Transverse colon (tissue), 4 donors: Measurements from ENCODE around the gene NMU. TPM values are rescaled to one million over a fixed set of nuclear protein-coding genes. Genes with fewer than 3 reads are reported as not detected.

Source experiments
- DNase-seq: peaks from one replicate; pipeline ENCODE4 v3.0.0-alpha.2; 2019
- H3K27ac ChIP-seq, 4 donors: fragments of 200-600 bp; sonication (generic); 2 replicates each; pipeline ENCODE4 v1.5.1; 2016 to 2018; ENCODE audit warnings: inconsistent platforms in 4 of 4
- H3K27me3 ChIP-seq: fragments of 200-600 bp; sonication (generic); 2 replicates; pipeline ENCODE4 v1.5.1; 2017; ENCODE audit warnings: inconsistent platforms
- H3K36me3 ChIP-seq, 4 donors: fragments of 200-600 bp; sonication (generic); 2 replicates each; pipeline ENCODE4 v1.5.1; 2017 to 2019; ENCODE audit warnings: inconsistent platforms in 4 of 4
- H3K4me1 ChIP-seq, 4 donors: fragments of 200-600 bp; sonication (generic); 2 replicates each; pipeline ENCODE4 v1.5.1; 2017 to 2020; ENCODE audit warnings: inconsistent platforms in 4 of 4
- H3K4me3 ChIP-seq, 4 donors: fragments of 200-600 bp; sonication (generic); 1 replicate in 1 of 4; 2 replicates in 3 of 4; pipeline versions ENCODE4 v1.5.1 to v1.6.1; 2017 to 2019; ENCODE audit warnings: inconsistent platforms in 4 of 4
- H3K9me3 ChIP-seq, 2 donors: fragments of 200-600 bp; sonication (generic); 2 replicates each; pipeline ENCODE4 v1.5.1; 2017 to 2019; ENCODE audit warnings: inconsistent platforms in 2 of 2
- EP300 ChIP-seq: sonication (generic); formaldehyde crosslinking; IDR thresholded peaks from one replicate; pipeline ENCODE4 v1.6.1; 2017; ENCODE audit warnings: antibody characterized with exemption, low read depth
- POLR2A ChIP-seq: fragments of 450-650 bp; IDR thresholded peaks from one replicate; pipeline ENCODE4 v1.6.1; 2016; ENCODE audit warnings: antibody characterized with exemption, mild to moderate bottlenecking, moderate library complexity
- POLR2AphosphoS5 ChIP-seq, 3 donors: sonication (generic); formaldehyde crosslinking; IDR thresholded peaks; one replicate each; pipeline ENCODE4 v1.6.1; 2016; ENCODE audit warnings: antibody characterized with exemption in 3 of 3
- WGBS, 2 donors: methylation state at CpG; one replicate each; pipeline ENCODE4 v1.1.5; 2018; ENCODE audit warnings: low coverage in 1 of 2; 5-methylcytosine and 5-hydroxymethylcytosine counted together
- in situ Hi-C, 4 donors: fragments of 200-750 bp; cut with MboI; loops; one replicate each; pipeline versions ENCODE4 v1.15.0 to v1.15.1; 2017; ENCODE audit warnings: low sequenced_read_pairs in 3 of 4, low pct_ligation_motif_present in 1 of 4, low pct_unique_long_range_greater_than_20kb in 1 of 4
- intact Hi-C: fragments of 100-400 bp; cut with DNase I; formaldehyde crosslinking; loops from one replicate; pipeline ENCODE4 v1.15.1; 2023; ENCODE audit warnings: low total_unique reads
- total RNA-seq, 4 donors: library from RNA; depleted of rRNA; stranded (reverse); fragments of >200 nt; gene quantifications; one replicate each; pipeline ENCODE4 v1.1.0, GENCODE V29; 2016
- TF ChIP-seq, protein P1 (sequence below), 5 experiments: fragments of 200-600 bp in 3 of 5; fragments of 450-650 bp in 2 of 5; sonication (generic) in 3 of 5; IDR thresholded peaks; 1 replicate in 2 of 5; 2 replicates in 3 of 5; pipeline ENCODE4 v1.5.1; 2016 to 2017; ENCODE audit warnings: antibody characterized with exemption in 5 of 5, inconsistent platforms in 3 of 5, mild to moderate bottlenecking in 2 of 5, moderate library complexity in 1 of 5

Gene NMU
- total RNA-seq, 4 donors from 2014 or later: 0.96 TPM; not detected in 3

GRCh38 chr4:55661398-55662056 is 25.4 kb upstream of the NMU start:
- no peaks in the 10 kb centered on the region for H3K27me3 ChIP-seq
- no peaks in the 10 kb centered on the region for H3K9me3 ChIP-seq
- H3K36me3 ChIP-seq: no peaks in the 10 kb centered on the region
- 56 to 64% methylated on average over 4 to 5 of the region's 5 CpGs for WGBS, 2 donors
- in situ Hi-C loops (no loop called here), intact Hi-C loops (no loop called here)
- no peak overlapping the region for H3K4me3 ChIP-seq
- DNase-seq: no peak
- H3K4me1 ChIP-seq: no peaks in the 10 kb centered on the region
- H3K27ac ChIP-seq: no peak overlapping the region
- TF ChIP-seq, protein P1, sequence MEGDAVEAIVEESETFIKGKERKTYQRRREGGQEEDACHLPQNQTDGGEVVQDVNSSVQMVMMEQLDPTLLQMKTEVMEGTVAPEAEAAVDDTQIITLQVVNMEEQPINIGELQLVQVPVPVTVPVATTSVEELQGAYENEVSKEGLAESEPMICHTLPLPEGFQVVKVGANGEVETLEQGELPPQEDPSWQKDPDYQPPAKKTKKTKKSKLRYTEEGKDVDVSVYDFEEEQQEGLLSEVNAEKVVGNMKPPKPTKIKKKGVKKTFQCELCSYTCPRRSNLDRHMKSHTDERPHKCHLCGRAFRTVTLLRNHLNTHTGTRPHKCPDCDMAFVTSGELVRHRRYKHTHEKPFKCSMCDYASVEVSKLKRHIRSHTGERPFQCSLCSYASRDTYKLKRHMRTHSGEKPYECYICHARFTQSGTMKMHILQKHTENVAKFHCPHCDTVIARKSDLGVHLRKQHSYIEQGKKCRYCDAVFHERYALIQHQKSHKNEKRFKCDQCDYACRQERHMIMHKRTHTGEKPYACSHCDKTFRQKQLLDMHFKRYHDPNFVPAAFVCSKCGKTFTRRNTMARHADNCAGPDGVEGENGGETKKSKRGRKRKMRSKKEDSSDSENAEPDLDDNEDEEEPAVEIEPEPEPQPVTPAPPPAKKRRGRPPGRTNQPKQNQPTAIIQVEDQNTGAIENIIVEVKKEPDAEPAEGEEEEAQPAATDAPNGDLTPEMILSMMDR (IDR thresholded peaks at IDR 0.05): no peak
- TF ChIP-seq EP300: no peak
- no peak for TF ChIP-seq POLR2A
- TF ChIP-seq POLR2AphosphoS5 (IDR thresholded peaks at IDR 0.05): no peak

- Histone ChIP-seq H3K4me1 (no peaks in the 10 kb centered on the region), H3K9me3 (no peaks in the 10 kb centered on the region), H3K27ac (no peak overlapping the region), H3K27me3 (no peaks in the 10 kb centered on the region), H3K4me3 (no peak overlapping the region), H3K36me3 (no peaks in the 10 kb centered on the region)
- TF ChIP-seq, protein P1 (IDR thresholded peaks at IDR 0.05): no peak
- TF ChIP-seq POLR2A (no peak), POLR2AphosphoS5 (IDR thresholded peaks at IDR 0.05) (no peak), EP300 (no peak)
- WGBS, 2 donors: 92 to 96% methylated on average over 5 of the region's 5 CpGs
- intact Hi-C loops: no loop called here
- no peak for DNase-seq
- in situ Hi-C loops: no loop called here
These were observed 22.6 kb upstream of the NMU start for GRCh38 chr4:55658657-55659056.

- H3K4me3 ChIP-seq: no peak overlapping the region
- no peaks in the 10 kb centered on the region for H3K27me3 ChIP-seq
- intact Hi-C loops: no loop called here
- no peaks in the 10 kb centered on the region for H3K4me1 ChIP-seq
- in situ Hi-C loops: no loop called here
- DNase-seq: no peak
- no peaks in the 10 kb centered on the region for H3K36me3 ChIP-seq
- H3K27ac ChIP-seq: no peak overlapping the region
- no peak for TF ChIP-seq EP300
- no peak for TF ChIP-seq POLR2A
- TF ChIP-seq POLR2AphosphoS5 (IDR thresholded peaks at IDR 0.05): no peak
- TF ChIP-seq, protein P1 (IDR thresholded peaks at IDR 0.05): no peak
- no peaks in the 10 kb centered on the region for H3K9me3 ChIP-seq
- WGBS, 2 donors: 85 to 92% methylated on average over 5 of the region's 5 CpGs
These were observed 18.0 kb upstream of the NMU start for GRCh38 chr4:55654131-55654530.

DNA sequence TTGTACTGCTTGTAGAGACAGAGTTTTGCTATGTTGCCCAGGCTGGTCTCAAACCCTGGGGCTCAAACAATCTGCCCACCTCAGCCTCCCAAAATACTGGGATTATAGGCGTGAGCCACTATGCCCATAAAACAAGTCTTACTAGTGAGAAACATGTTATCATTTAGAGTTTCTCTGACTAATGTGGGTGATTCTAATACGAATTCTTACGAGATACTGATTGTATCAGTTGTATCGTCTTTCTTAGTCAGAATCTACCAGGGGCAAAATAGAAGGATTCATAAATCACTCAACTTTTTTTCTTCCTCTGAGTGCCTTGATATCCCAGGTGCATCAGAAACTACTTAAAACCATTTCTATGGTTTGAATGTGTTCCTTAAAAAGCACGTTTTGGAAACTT is 14.4 kb upstream of the NMU start:
- in situ Hi-C loops: no loop called here
- intact Hi-C loops: no loop called here
- Histone ChIP-seq H3K36me3 (no peaks in the 10 kb centered on the region), H3K4me1 (no peaks in the 10 kb centered on the region), H3K27me3 (no peaks in the 10 kb centered on the region), H3K9me3 (no peaks in the 10 kb centered on the region), H3K27ac (no peak overlapping the region), H3K4me3 (no peak overlapping the region)
- DNase-seq: no peak
- TF ChIP-seq POLR2AphosphoS5 (IDR thresholded peaks at IDR 0.05) (no peak), POLR2A (no peak), EP300 (no peak)
- TF ChIP-seq, protein P1 (IDR thresholded peaks at IDR 0.05): no peak
- 72 to 79% methylated on average over 5 of the region's 5 CpGs for WGBS, 2 donors
